Measurements from ENCODE around the gene ADCY10.
"Not testable (repeated sequence)": the region's sequence is repeated elsewhere in the genome, so short reads cannot be mapped to it uniquely, and the experiment has no call there.

Gene ADCY10

DNA sequence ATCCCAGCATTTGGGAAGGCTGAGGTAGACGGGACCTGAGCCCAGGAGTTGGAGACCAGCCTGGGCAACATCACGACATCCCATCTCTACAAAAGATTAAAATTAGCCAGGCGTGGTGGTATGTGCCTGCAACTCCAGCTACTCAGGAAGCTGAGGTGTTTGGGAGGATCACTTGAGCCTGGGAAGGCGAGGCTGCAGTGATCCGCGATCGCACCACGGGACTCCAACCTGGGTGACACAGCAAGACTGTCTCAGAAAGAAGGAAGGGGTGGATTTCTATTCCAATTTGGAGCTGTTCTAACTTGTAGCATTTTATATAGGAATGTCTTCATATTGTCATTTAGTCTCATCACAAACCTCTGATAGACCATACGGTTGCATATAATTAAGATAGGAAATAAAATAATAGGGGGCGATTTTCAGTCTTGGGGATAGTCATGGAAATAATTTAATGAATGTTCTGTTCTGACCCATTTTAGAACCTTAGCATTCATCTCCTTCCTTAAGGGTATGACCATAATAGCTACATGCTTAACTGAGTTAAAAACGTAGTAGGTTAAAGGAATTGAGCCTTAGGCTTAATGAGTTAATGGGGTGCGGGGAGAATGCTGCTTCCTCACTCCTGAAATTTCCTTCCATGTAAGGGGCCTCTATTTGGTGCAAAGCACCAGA lies 93.1 kb downstream of the ADCY10 start:
- Histone ChIP-seq H3K36me3 (ENCODE audit: insufficient read depth, low read depth, low read length) (no peaks in the 10 kb centered on the region), H3K27me3 (ENCODE audit: insufficient read depth, low read length) (no peaks in the 10 kb centered on the region), H3K9ac (ENCODE audit: low read depth, low read length) (no peak overlapping the region), H3K4me1 (ENCODE audit: insufficient read depth, low read length) (peaks cover 20% of the 10 kb centered on the region), H3K4me3 (ENCODE audit: low read length) (no peak overlapping the region), H3K27ac (ENCODE audit: low read length) (no peak overlapping the region), H3K9me3 (ENCODE audit: insufficient read depth, low read depth, low read length) (0 out of 2 replicates have a peak, but pooled peaks cover under 1% of the 10 kb centered on the region)

- Histone ChIP-seq H3K4me3 (ENCODE audit: low read length) (peak overlapping the region; percentile 49; the same call in 1 of the 2 replicates), H3K9ac (ENCODE audit: low read depth, low read length) (no peak overlapping the region), H3K27me3 (ENCODE audit: insufficient read depth, low read length) (no peaks in the 10 kb centered on the region), H3K27ac (ENCODE audit: low read length) (no peak overlapping the region), H3K4me1 (ENCODE audit: insufficient read depth, low read length) (peaks cover 20% of the 10 kb centered on the region), H3K9me3 (ENCODE audit: insufficient read depth, low read depth, low read length) (peaks cover 3% of the 10 kb centered on the region; the same call in 1 of the 2 replicates), H3K36me3 (ENCODE audit: insufficient read depth, low read depth, low read length) (no peaks in the 10 kb centered on the region)
Measured at GRCh38 chr1:167819849-167820683, 93.9 kb downstream of the ADCY10 start.

- no peak overlapping the region for H3K27ac ChIP-seq (ENCODE audit: low read length)
- no peaks in the 10 kb centered on the region for H3K27me3 ChIP-seq (ENCODE audit: insufficient read depth, low read length)
- H3K36me3 ChIP-seq (ENCODE audit: insufficient read depth, low read depth, low read length), result no peaks in the 10 kb centered on the region
- H3K4me3 ChIP-seq (ENCODE audit: low read length), result no peak overlapping the region
- H3K9ac ChIP-seq (ENCODE audit: low read depth, low read length), result no peak overlapping the region
- peaks cover 5% of the 10 kb centered on the region; the same call in 1 of the 2 replicates for H3K4me1 ChIP-seq (ENCODE audit: insufficient read depth, low read length)
- peaks cover 3% of the 10 kb centered on the region; the same call in 1 of the 2 replicates for H3K9me3 ChIP-seq (ENCODE audit: insufficient read depth, low read depth, low read length)
Measured at GRCh38 chr1:167815650-167816049, 98.3 kb downstream of the ADCY10 start.

DNA sequence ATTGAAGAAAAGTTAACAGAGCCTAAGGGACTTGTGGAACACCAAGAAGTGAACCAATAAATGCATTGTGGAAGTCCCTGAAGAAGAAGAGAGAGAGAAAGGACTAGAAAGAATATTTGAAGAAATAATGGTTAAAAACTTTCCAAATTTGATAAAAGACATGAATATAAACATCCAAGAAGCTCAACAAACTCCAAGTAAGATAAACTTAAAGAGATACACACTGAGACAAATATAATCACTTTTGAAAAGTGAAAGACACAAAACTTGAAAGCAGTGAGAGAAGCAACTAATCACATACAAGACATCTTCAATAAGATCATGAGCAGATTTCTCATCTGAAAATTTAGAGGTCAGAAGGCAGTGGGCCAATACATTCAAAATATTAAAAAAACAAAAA lies 101.0 kb downstream of the ADCY10 start:
- Histone ChIP-seq H3K9me3 (ENCODE audit: insufficient read depth, low read depth, low read length) (peaks cover 3% of the 10 kb centered on the region; the same call in 1 of the 2 replicates), H3K4me1 (ENCODE audit: insufficient read depth, low read length) (no peaks in the 10 kb centered on the region), H3K9ac (ENCODE audit: low read depth, low read length) (no peak overlapping the region), H3K27me3 (ENCODE audit: insufficient read depth, low read length) (no peaks in the 10 kb centered on the region), H3K36me3 (ENCODE audit: insufficient read depth, low read depth, low read length) (no peaks in the 10 kb centered on the region), H3K4me3 (ENCODE audit: low read length) (no peak overlapping the region), H3K27ac (ENCODE audit: low read length) (no peak overlapping the region)

- Histone ChIP-seq H3K9me3 (ENCODE audit: insufficient read depth, low read depth, low read length) (peaks cover 4% of the 10 kb centered on the region), H3K4me1 (ENCODE audit: insufficient read depth, low read length) (no peaks in the 10 kb centered on the region), H3K27ac (ENCODE audit: low read length) (no peak overlapping the region), H3K27me3 (ENCODE audit: insufficient read depth, low read length) (no peaks in the 10 kb centered on the region), H3K36me3 (ENCODE audit: insufficient read depth, low read depth, low read length) (no peaks in the 10 kb centered on the region), H3K4me3 (ENCODE audit: low read length) (no peak overlapping the region), H3K9ac (ENCODE audit: low read depth, low read length) (no peak overlapping the region)
Measured at GRCh38 chr1:167808690-167809089, 105.2 kb downstream of the ADCY10 start.

DNA sequence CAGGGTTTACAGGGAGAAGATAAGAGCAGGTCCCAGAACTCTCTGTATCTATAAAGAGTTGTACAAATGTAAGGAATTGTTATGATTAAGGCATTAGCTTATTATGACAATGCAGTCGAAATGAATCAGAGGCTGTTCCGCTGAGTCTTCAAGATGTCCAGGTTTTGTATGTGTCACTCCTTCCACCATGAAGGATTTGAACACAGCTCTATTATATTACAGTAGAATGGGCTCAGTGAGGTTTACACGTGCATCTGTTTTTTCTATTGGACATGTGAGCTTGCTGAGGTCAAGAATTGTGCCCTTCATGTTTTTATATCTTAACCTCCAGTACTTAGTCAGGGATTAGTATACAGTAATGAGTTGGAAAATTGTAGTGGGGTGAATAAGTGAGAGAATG lies 105.8 kb downstream of the ADCY10 start:
- Histone ChIP-seq H3K36me3 (ENCODE audit: insufficient read depth, low read depth, low read length) (no peaks in the 10 kb centered on the region), H3K4me1 (ENCODE audit: insufficient read depth, low read length) (no peaks in the 10 kb centered on the region), H3K9ac (ENCODE audit: low read depth, low read length) (no peak overlapping the region), H3K9me3 (ENCODE audit: insufficient read depth, low read depth, low read length) (peaks cover 4% of the 10 kb centered on the region), H3K27ac (ENCODE audit: low read length) (no peak overlapping the region), H3K4me3 (ENCODE audit: low read length) (no peak overlapping the region), H3K27me3 (ENCODE audit: insufficient read depth, low read length) (no peaks in the 10 kb centered on the region)

GRCh38 chr1:167806676-167807075 lies 107.3 kb downstream of the ADCY10 start:
- not testable (repeated sequence) for H3K4me3 ChIP-seq (ENCODE audit: low read length); H3K9me3 ChIP-seq (ENCODE audit: insufficient read depth, low read depth, low read length); H3K27ac ChIP-seq (ENCODE audit: low read length); H3K36me3 ChIP-seq (ENCODE audit: insufficient read depth, low read depth, low read length); H3K4me1 ChIP-seq (ENCODE audit: insufficient read depth, low read length); H3K9ac ChIP-seq (ENCODE audit: low read depth, low read length); H3K27me3 ChIP-seq (ENCODE audit: insufficient read depth, low read length)

GRCh38 chr1:167806235-167806634 lies 107.7 kb downstream of the ADCY10 start:
- not testable (repeated sequence) for H3K9ac ChIP-seq (ENCODE audit: low read depth, low read length); H3K36me3 ChIP-seq (ENCODE audit: insufficient read depth, low read depth, low read length); H3K4me3 ChIP-seq (ENCODE audit: low read length); H3K27ac ChIP-seq (ENCODE audit: low read length); H3K9me3 ChIP-seq (ENCODE audit: insufficient read depth, low read depth, low read length); H3K27me3 ChIP-seq (ENCODE audit: insufficient read depth, low read length); H3K4me1 ChIP-seq (ENCODE audit: insufficient read depth, low read length)

GRCh38 chr1:167805041-167805556 lies 108.8 kb downstream of the ADCY10 start:
- Histone ChIP-seq H3K9me3 (ENCODE audit: insufficient read depth, low read depth, low read length) (peaks cover 4% of the 10 kb centered on the region), H3K4me1 (ENCODE audit: insufficient read depth, low read length) (no peaks in the 10 kb centered on the region), H3K4me3 (ENCODE audit: low read length) (no peak overlapping the region), H3K36me3 (ENCODE audit: insufficient read depth, low read depth, low read length) (no peaks in the 10 kb centered on the region), H3K27me3 (ENCODE audit: insufficient read depth, low read length) (no peaks in the 10 kb centered on the region), H3K27ac (ENCODE audit: low read length) (no peak overlapping the region), H3K9ac (ENCODE audit: low read depth, low read length) (no peak overlapping the region)

DNA sequence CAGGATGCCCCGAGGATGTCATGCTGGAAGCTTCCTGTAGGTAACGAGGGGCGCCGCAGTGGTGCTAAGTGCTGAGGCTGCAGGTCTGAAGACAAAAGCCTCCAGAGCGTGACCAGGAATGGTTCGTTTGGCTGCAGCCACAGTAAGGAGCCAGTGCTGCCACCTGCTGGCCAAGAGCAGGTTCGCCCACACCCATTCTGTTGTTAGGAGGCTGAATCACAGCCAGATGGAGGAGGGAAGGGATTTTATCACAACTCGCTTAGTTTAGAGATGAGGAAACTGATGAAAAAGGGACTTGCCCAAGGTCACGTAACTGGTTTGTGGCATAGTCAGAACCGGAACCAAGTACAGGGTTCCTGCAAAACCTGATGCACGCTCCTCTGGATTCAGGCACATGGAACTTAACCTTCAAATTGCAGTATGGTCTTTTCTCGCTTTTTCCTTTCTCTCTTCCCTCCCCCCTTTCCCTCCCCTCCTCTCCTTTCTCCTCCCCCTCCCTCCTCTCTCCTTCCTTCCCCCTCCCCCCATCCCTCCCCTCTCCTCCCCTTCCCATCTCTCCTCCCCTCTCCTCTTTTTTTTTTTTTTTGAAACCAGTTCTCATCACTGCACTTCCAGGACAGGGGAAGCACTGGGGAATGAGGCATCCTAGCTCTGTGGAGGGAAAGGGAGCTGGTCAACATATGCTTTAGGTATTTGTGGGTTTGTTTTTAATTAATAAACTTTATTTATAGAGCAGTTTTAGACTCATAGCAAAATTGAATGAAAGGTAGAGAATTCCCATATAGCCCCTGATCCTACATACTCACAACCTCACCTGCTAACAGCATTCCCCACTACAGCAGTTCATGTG lies 110.4 kb downstream of the ADCY10 start:
- H3K36me3 ChIP-seq (ENCODE audit: insufficient read depth, low read depth, low read length), result no peaks in the 10 kb centered on the region
- H3K4me3 ChIP-seq (ENCODE audit: low read length), result peak overlapping the region; percentile 37; the same call in 1 of the 2 replicates
- no peak overlapping the region for H3K27ac ChIP-seq (ENCODE audit: low read length)
- H3K4me1 ChIP-seq (ENCODE audit: insufficient read depth, low read length), result no peaks in the 10 kb centered on the region
- H3K9me3 ChIP-seq (ENCODE audit: insufficient read depth, low read depth, low read length), result peaks cover 4% of the 10 kb centered on the region
- H3K27me3 ChIP-seq (ENCODE audit: insufficient read depth, low read length), result no peaks in the 10 kb centered on the region
- peak overlapping the region; percentile 19; the same call in 1 of the 2 replicates for H3K9ac ChIP-seq (ENCODE audit: low read depth, low read length)

GRCh38 chr1:167802235-167802634 lies 111.7 kb downstream of the ADCY10 start:
- Histone ChIP-seq H3K9me3 (ENCODE audit: insufficient read depth, low read depth, low read length) (peaks cover 4% of the 10 kb centered on the region), H3K4me3 (ENCODE audit: low read length) (no peak overlapping the region), H3K27me3 (ENCODE audit: insufficient read depth, low read length) (no peaks in the 10 kb centered on the region), H3K9ac (ENCODE audit: low read depth, low read length) (no peak overlapping the region), H3K4me1 (ENCODE audit: insufficient read depth, low read length) (peaks cover under 1% of the 10 kb centered on the region; the same call in 1 of the 2 replicates), H3K36me3 (ENCODE audit: insufficient read depth, low read depth, low read length) (no peaks in the 10 kb centered on the region), H3K27ac (ENCODE audit: low read length) (no peak overlapping the region)
